Stomach smooth muscle (tissue), 2 donors: ENCODE data around the gene TIMM50.

Experiments
- H3K27ac ChIP-seq: one replicate; pipeline ENCODE4 v1.7.0; 2013; ENCODE audit warnings: mild to moderate bottlenecking, low read length, inconsistent platforms
- H3K27me3 ChIP-seq, 2 donors: one replicate each; pipeline ENCODE4 v1.7.0; 2013; ENCODE audit warnings: low read length in 2 of 2; ENCODE audit not compliant: insufficient read depth in 2 of 2, control insufficient read depth in 1 of 2
- H3K36me3 ChIP-seq, 2 donors: one replicate each; pipeline ENCODE4 v1.7.0; 2013; ENCODE audit warnings: low read length in 2 of 2; ENCODE audit not compliant: control insufficient read depth in 2 of 2, insufficient read depth in 2 of 2
- H3K4me1 ChIP-seq: one replicate; pipeline ENCODE4 v1.7.0; 2013; ENCODE audit warnings: low read length; ENCODE audit not compliant: control insufficient read depth, insufficient read depth
- H3K4me3 ChIP-seq, 2 donors: one replicate each; pipeline ENCODE4 v1.7.0; 2013; ENCODE audit warnings: low read length in 2 of 2
- H3K9ac ChIP-seq, 2 donors: one replicate each; pipeline ENCODE4 v1.7.0; 2013; ENCODE audit warnings: low read length in 2 of 2, mild to moderate bottlenecking in 1 of 2
- H3K9me3 ChIP-seq, 2 donors: one replicate each; pipeline ENCODE4 v1.7.0; 2013; ENCODE audit warnings: low read length in 2 of 2; ENCODE audit not compliant: control insufficient read depth in 2 of 2
- donor health status: healthy.
- donor health status: Pancreatic carcinoma.

Gene TIMM50

GRCh38 chr19:39533003-39533512 lies 52.4 kb downstream of the TIMM50 start:
- Histone ChIP-seq H3K4me1 (peaks cover 8% of the 10 kb centered on the region), H3K27ac (no peak overlapping the region), H3K9me3 (no peaks in the 10 kb centered on the region), H3K4me3 (peak overlapping the region in 1 of 2 donors; percentile 93), H3K9ac (peak overlapping the region; percentile 47 to 95), H3K36me3 (no peaks in the 10 kb centered on the region), H3K27me3 (no peaks in the 10 kb centered on the region)

DNA sequence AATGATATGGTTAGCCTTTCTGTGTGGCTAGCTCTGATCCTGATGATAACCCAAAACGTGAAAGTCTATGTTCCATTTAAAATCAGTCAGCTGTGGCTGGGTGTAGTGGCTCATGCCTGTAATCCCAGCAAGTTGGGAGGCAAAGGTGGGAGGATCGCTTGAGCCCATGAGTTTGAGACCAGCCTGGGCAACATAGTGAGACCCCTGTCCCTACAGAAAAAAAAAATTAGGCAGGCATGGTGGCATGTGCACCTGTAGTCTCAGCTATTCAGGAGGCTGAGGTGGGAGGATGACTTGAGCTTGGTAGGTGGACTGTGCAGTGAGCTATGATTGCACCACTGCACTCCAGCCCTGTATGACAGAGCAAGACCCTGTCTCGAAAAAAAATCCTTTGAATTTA lies 53.2 kb downstream of the TIMM50 start:
- H3K36me3 ChIP-seq, result no peaks in the 10 kb centered on the region
- H3K27ac ChIP-seq, result no peak overlapping the region
- no peaks in the 10 kb centered on the region for H3K27me3 ChIP-seq
- H3K9ac ChIP-seq, result peak overlapping the region in 1 of 2 donors; percentile 36
- H3K4me3 ChIP-seq, result no peak overlapping the region
- H3K4me1 ChIP-seq, result peaks cover 9% of the 10 kb centered on the region
- no peaks in the 10 kb centered on the region for H3K9me3 ChIP-seq

DNA sequence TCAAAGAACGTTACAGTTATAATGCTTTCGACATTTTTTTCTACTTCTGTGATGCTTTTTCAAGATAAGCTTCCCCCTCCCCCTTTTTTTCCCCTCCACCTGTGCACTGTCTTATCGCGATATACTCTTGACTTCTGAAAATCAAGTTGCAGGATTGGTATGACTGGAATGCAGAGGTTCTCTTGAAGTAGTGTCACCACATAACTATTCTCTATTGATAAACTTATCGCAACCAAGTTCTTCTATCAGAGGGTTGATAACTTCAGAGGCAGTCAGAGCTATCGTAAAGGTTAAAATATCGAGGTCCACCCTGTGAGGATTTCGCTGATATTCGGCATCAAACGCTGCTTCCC lies 58.5 kb downstream of the TIMM50 start:
- Histone ChIP-seq H3K36me3 (no peaks in the 10 kb centered on the region), H3K27me3 (peaks cover 0 to 2% of the 10 kb centered on the region in 2 donors), H3K4me1 (peaks cover 7% of the 10 kb centered on the region), H3K9ac (peak overlapping the region; percentile 61 to 91), H3K4me3 (peak overlapping the region; percentile 58 to 94), H3K9me3 (no peaks in the 10 kb centered on the region), H3K27ac (peak overlapping the region; percentile 73)

GRCh38 chr19:39539518-39540332 lies 59.1 kb downstream of the TIMM50 start, which contains the start of gene EID2:
TSS of gene EID2 (minus strand) at chr19:39540161. CDS start at chr19:39540079, 82 bp downstream.
- H3K27ac ChIP-seq, result peak within 1 kb of the TSS; percentile 76
- peaks cover 7% of the 10 kb centered on the region for H3K4me1 ChIP-seq
- H3K4me3 ChIP-seq, result peak within 1 kb of the TSS; percentile 58 to 94
- H3K36me3 ChIP-seq, result no peaks in the 10 kb centered on the region
- H3K27me3 ChIP-seq, result peaks cover 0 to 2% of the 10 kb centered on the region in 2 donors
- H3K9me3 ChIP-seq, result no peaks in the 10 kb centered on the region
- peak within 1 kb of the TSS; percentile 61 to 91 for H3K9ac ChIP-seq

- Histone ChIP-seq H3K9me3 (no peaks in the 10 kb centered on the region), H3K36me3 (no peaks in the 10 kb centered on the region), H3K27me3 (peaks cover 0 to 2% of the 10 kb centered on the region in 2 donors), H3K4me3 (peak overlapping the region; percentile 58 to 94), H3K27ac (no peak overlapping the region), H3K9ac (peak overlapping the region in 1 of 2 donors; percentile 61), H3K4me1 (peaks cover 7% of the 10 kb centered on the region)
Observed at GRCh38 chr19:39540333-39540673, 59.7 kb downstream of the TIMM50 start.
